ENCODE results near the gene ARFGAP2.

- no peak for TF ChIP-seq ESRRG (CRISPR knock-in tag; IDR thresholded peaks at IDR 0.05)
- TF ChIP-seq, protein P1, sequence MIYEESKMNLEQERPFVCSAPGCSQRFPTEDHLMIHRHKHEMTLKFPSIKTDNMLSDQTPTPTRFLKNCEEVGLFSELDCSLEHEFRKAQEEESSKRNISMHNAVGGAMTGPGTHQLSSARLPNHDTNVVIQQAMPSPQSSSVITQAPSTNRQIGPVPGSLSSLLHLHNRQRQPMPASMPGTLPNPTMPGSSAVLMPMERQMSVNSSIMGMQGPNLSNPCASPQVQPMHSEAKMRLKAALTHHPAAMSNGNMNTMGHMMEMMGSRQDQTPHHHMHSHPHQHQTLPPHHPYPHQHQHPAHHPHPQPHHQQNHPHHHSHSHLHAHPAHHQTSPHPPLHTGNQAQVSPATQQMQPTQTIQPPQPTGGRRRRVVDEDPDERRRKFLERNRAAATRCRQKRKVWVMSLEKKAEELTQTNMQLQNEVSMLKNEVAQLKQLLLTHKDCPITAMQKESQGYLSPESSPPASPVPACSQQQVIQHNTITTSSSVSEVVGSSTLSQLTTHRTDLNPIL (CRISPR knock-in tag; IDR thresholded peaks at IDR 0.05; ENCODE audit: low read depth) = no peak
- TF ChIP-seq PPARA (CRISPR knock-in tag; IDR thresholded peaks at IDR 0.05; ENCODE audit: borderline replicate concordance) = no peak
- TF ChIP-seq ZNF8 (CRISPR knock-in tag; IDR thresholded peaks at IDR 0.05) = no peak
- no peak for TF ChIP-seq BACH2 (CRISPR knock-in tag; IDR thresholded peaks at IDR 0.05; ENCODE audit: borderline replicate concordance)
- TF ChIP-seq RARB (CRISPR knock-in tag; IDR thresholded peaks at IDR 0.05) = no peak
Measured at GRCh38 chr11:47183969-47184368, 7.3 kb upstream of the ARFGAP2 start.

Measured in SK-N-SH treated with all-trans-retinoic acid at 6 μM for 48 hours (cell line).